ENCODE measurements around the gene EML2.

Gene EML2, protein sequence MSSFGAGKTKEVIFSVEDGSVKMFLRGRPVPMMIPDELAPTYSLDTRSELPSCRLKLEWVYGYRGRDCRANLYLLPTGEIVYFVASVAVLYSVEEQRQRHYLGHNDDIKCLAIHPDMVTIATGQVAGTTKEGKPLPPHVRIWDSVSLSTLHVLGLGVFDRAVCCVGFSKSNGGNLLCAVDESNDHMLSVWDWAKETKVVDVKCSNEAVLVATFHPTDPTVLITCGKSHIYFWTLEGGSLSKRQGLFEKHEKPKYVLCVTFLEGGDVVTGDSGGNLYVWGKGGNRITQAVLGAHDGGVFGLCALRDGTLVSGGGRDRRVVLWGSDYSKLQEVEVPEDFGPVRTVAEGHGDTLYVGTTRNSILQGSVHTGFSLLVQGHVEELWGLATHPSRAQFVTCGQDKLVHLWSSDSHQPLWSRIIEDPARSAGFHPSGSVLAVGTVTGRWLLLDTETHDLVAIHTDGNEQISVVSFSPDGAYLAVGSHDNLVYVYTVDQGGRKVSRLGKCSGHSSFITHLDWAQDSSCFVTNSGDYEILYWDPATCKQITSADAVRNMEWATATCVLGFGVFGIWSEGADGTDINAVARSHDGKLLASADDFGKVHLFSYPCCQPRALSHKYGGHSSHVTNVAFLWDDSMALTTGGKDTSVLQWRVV

DNA sequence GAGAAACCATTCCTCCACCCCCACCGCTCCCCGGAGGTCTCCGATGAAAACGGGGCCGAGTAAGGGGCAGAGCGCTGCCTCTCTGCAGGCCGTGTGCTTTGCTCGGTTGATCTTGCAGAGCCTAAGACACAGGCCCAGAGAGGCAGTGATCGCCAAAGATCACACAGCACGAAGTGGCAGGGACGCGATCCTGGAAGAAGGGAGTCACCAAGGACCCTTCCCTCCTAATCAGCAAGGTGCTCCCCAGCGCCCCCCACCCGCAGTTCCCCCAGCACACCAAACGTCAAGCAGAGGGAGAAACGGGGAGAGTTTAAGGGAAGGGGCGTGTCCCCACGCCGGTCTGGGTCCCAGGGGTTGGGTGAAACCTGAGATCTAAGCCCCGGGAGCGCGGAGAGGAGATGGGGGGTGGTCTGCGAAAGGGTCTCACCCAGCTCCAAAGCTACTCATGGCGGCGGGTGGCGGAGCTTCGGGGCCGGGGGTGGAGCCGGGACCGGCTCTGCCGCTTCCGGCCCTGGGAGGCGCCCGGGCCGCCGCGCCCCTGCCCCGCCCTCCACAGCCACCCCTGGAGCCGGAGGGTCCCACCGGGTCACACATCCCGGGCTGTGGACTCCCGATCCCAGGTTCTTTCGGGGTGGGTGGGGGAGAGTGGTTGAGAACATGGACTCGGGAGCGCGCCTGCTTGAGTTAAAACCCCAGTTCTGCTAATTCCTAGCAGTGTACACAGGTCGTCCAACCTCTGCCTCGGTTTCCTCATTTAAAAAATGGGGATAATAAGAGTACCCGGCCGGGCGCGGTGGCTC, at the start of gene EML2:
EML2 (minus strand) TSS at position 468 of the 800 bp plus-strand sequence; CDS start at position 447, 21 bp downstream.
- TF ChIP-seq MAX (IDR thresholded peaks at IDR 0.05) (peak; percentile 43), CEBPB (IDR thresholded peaks at IDR 0.05) (no peak), CREB1 (IDR thresholded peaks at IDR 0.05; ENCODE audit: low read depth) (no peak), TEAD4 (IDR thresholded peaks at IDR 0.05) (no peak), ZBTB7A (IDR thresholded peaks at IDR 0.05; ENCODE audit: low read depth) (peak; percentile 100), TCF12 (IDR thresholded peaks at IDR 0.05; ENCODE audit: low read depth) (no peak), USF1 (IDR thresholded peaks at IDR 0.05) (no peak), FOXM1 (IDR thresholded peaks at IDR 0.05; ENCODE audit: borderline replicate concordance, low read depth) (no peak), EGR1 (IDR thresholded peaks at IDR 0.05) (no peak), YY1 (IDR thresholded peaks at IDR 0.05; ENCODE audit: low read depth) (peak; percentile 76; the same call in 1 of the 2 replicates), NFIC (IDR thresholded peaks at IDR 0.05) (no peak), EP300 (IDR thresholded peaks at IDR 0.05; ENCODE audit: borderline replicate concordance) (no peak), TAF1 (IDR thresholded peaks at IDR 0.05; ENCODE audit: low read depth) (peak; percentile 49; the same call in 1 of the 2 replicates), RAD21 (IDR thresholded peaks at IDR 0.05; ENCODE audit: low read depth) (no peak)
- TF ChIP-seq, protein P1, sequence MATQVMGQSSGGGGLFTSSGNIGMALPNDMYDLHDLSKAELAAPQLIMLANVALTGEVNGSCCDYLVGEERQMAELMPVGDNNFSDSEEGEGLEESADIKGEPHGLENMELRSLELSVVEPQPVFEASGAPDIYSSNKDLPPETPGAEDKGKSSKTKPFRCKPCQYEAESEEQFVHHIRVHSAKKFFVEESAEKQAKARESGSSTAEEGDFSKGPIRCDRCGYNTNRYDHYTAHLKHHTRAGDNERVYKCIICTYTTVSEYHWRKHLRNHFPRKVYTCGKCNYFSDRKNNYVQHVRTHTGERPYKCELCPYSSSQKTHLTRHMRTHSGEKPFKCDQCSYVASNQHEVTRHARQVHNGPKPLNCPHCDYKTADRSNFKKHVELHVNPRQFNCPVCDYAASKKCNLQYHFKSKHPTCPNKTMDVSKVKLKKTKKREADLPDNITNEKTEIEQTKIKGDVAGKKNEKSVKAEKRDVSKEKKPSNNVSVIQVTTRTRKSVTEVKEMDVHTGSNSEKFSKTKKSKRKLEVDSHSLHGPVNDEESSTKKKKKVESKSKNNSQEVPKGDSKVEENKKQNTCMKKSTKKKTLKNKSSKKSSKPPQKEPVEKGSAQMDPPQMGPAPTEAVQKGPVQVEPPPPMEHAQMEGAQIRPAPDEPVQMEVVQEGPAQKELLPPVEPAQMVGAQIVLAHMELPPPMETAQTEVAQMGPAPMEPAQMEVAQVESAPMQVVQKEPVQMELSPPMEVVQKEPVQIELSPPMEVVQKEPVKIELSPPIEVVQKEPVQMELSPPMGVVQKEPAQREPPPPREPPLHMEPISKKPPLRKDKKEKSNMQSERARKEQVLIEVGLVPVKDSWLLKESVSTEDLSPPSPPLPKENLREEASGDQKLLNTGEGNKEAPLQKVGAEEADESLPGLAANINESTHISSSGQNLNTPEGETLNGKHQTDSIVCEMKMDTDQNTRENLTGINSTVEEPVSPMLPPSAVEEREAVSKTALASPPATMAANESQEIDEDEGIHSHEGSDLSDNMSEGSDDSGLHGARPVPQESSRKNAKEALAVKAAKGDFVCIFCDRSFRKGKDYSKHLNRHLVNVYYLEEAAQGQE (IDR thresholded peaks at IDR 0.05; ENCODE audit: low read depth) = no peak

DNA sequence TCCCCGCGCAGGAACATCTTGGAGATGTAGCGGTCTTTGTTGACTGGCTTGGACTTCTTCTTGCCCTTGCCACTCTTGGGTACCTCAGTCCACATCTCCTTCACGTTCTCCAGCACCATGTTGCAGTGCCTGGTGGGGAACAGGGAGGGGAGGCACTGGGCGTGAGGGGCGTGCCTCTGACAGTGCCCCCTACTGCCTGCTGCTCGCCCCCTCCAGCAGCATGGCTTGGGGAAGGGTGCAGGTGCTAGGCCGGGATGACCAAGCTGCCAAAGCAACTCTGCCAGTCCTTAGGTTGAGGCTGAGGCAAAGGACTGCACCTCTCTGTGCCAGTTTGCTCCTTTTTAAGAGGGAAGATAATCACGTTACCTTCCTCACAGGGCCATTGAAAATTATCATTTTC, 48.4 kb upstream of the EML2 start:
- TF ChIP-seq USF1 (IDR thresholded peaks at IDR 0.05) (no peak), CREB1 (IDR thresholded peaks at IDR 0.05; ENCODE audit: low read depth) (no peak), ZBTB7A (IDR thresholded peaks at IDR 0.05; ENCODE audit: low read depth) (no peak), EGR1 (IDR thresholded peaks at IDR 0.05) (no peak), TEAD4 (IDR thresholded peaks at IDR 0.05) (no peak), YY1 (IDR thresholded peaks at IDR 0.05; ENCODE audit: low read depth) (no peak), TAF1 (IDR thresholded peaks at IDR 0.05; ENCODE audit: low read depth) (no peak), NFIC (IDR thresholded peaks at IDR 0.05) (no peak), MAX (IDR thresholded peaks at IDR 0.05) (no peak), FOXM1 (IDR thresholded peaks at IDR 0.05; ENCODE audit: borderline replicate concordance, low read depth) (no peak), TCF12 (IDR thresholded peaks at IDR 0.05; ENCODE audit: low read depth) (no peak), CEBPB (IDR thresholded peaks at IDR 0.05) (no peak), EP300 (IDR thresholded peaks at IDR 0.05; ENCODE audit: borderline replicate concordance) (no peak)
- TF ChIP-seq, protein P1 (IDR thresholded peaks at IDR 0.05; ENCODE audit: low read depth) = no peak

DNA sequence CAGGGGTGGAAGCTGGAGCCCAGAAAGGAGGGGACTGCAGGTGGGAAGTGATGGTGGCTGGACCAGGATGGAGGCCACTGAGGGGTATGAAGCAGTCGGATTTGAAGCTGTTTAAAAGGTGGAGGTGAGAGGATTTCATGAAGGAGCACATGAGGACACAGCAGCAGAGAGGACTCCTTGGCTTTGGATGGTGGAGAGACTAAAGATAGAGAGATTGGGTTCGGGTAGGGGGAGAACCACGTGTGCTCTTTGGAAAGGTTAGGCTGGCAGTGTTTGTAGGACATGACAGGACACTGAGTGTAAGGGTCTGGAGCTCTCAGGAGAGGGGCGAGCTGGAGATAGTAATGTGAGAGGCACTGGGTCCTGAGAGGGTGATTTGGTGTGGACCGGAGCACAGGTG, 43.7 kb upstream of the EML2 start:
- no peak for TF ChIP-seq USF1 (IDR thresholded peaks at IDR 0.05)
- no peak for TF ChIP-seq CREB1 (IDR thresholded peaks at IDR 0.05; ENCODE audit: low read depth)
- TF ChIP-seq TCF12 (IDR thresholded peaks at IDR 0.05; ENCODE audit: low read depth) = no peak
- no peak for TF ChIP-seq CEBPB (IDR thresholded peaks at IDR 0.05)
- no peak for TF ChIP-seq EP300 (IDR thresholded peaks at IDR 0.05; ENCODE audit: borderline replicate concordance)
- TF ChIP-seq FOXM1 (IDR thresholded peaks at IDR 0.05; ENCODE audit: borderline replicate concordance, low read depth) = no peak
- TF ChIP-seq EGR1 (IDR thresholded peaks at IDR 0.05) = no peak
- TF ChIP-seq MAX (IDR thresholded peaks at IDR 0.05) = no peak

GRCh38 chr19:45682117-45682516, 42.9 kb upstream of the EML2 start:
- no peak for TF ChIP-seq TEAD4 (IDR thresholded peaks at IDR 0.05)
- no peak for TF ChIP-seq CEBPB (IDR thresholded peaks at IDR 0.05)
- TF ChIP-seq, protein P1 (IDR thresholded peaks at IDR 0.05; ENCODE audit: low read depth) = no peak
- no peak for TF ChIP-seq NFIC (IDR thresholded peaks at IDR 0.05)
- no peak for TF ChIP-seq TCF12 (IDR thresholded peaks at IDR 0.05; ENCODE audit: low read depth)
- TF ChIP-seq USF1 (IDR thresholded peaks at IDR 0.05) = no peak
- no peak for TF ChIP-seq EP300 (IDR thresholded peaks at IDR 0.05; ENCODE audit: borderline replicate concordance)
- no peak for TF ChIP-seq EGR1 (IDR thresholded peaks at IDR 0.05)
- TF ChIP-seq YY1 (IDR thresholded peaks at IDR 0.05; ENCODE audit: low read depth) = no peak
- TF ChIP-seq TAF1 (IDR thresholded peaks at IDR 0.05; ENCODE audit: low read depth) = no peak
- TF ChIP-seq FOXM1 (IDR thresholded peaks at IDR 0.05; ENCODE audit: borderline replicate concordance, low read depth) = no peak
- no peak for TF ChIP-seq MAX (IDR thresholded peaks at IDR 0.05)
- TF ChIP-seq ZBTB7A (IDR thresholded peaks at IDR 0.05; ENCODE audit: low read depth) = no peak
- no peak for TF ChIP-seq CREB1 (IDR thresholded peaks at IDR 0.05; ENCODE audit: low read depth)
- no peak for TF ChIP-seq RAD21 (IDR thresholded peaks at IDR 0.05; ENCODE audit: low read depth)

Data from Ishikawa (cell line).